Pancreas (tissue), 10 donors: ENCODE measurements around the gene POLR2M. TPM values are rescaled to one million over a fixed set of nuclear protein-coding genes. Genes with fewer than 3 reads are reported as not detected.

ENCODE experiments used
- ATAC-seq, 4 donors: fragments of 200-7000 bp; cut with Tn5 transposase; one replicate each; pipeline versions ENCODE4 v1.8.0 to v1.9.1; 2020; ENCODE audit warnings: mild to moderate bottlenecking in 4 of 4, moderate library complexity in 4 of 4
- DNase-seq, 6 donors: peaks; one replicate each; pipeline ENCODE4 v3.0.0-alpha.2; 2020
- FAIRE-seq: peaks from 2 replicates; lab custom pipeline; 2012; peaks lifted over from hg19 to GRCh38; lab: Jason Lieb, UNC
- H3K27ac ChIP-seq, 4 donors: fragments of 200-600 bp; sonication (generic); 1 replicate in 3 of 4; 2 replicates in 1 of 4; pipeline versions ENCODE4 v1.5.0 to v1.8.0; 2020
- H3K27me3 ChIP-seq, 4 donors: fragments of 200-600 bp; one replicate each; pipeline ENCODE4 v1.8.0; 2021
- H3K36me3 ChIP-seq, 3 donors: fragments of 200-600 bp; sonication (generic) in 1 of 3; one replicate each; pipeline versions ENCODE4 v1.5.0 to v1.8.0; 2020 to 2021
- H3K4me1 ChIP-seq, 3 donors: fragments of 200-600 bp; one replicate each; pipeline ENCODE4 v1.8.0; 2021
- H3K4me3 ChIP-seq, 4 donors: fragments of 200-600 bp; sonication (generic) in 2 of 4; one replicate each; pipeline versions ENCODE4 v1.5.0 to v1.8.0; 2020 to 2021
- H3K9me3 ChIP-seq, 4 donors: fragments of 200-600 bp; one replicate each; pipeline ENCODE4 v1.8.0; 2021
- CTCF ChIP-seq, 4 donors: fragments of 200-600 bp; sonication (generic) in 3 of 4; IDR thresholded peaks; one replicate each; pipeline versions ENCODE4 v1.5.0 to v1.8.0; 2021; ENCODE audit warnings: antibody characterized with exemption in 4 of 4
- WGBS, 2 donors: extraction: QIAGEN DNeasy Blood & Tissue Kit; methylation state at CpG; one replicate each; pipeline ENCODE4 v1.1.7; 2013; 5-methylcytosine and 5-hydroxymethylcytosine counted together
- intact Hi-C, 3 donors: fragments of 100-400 bp; cut with DNase I; formaldehyde crosslinking; loops; one replicate each; pipeline versions ENCODE4 v1.11.1 to v1.14.2; 2022
- polyA plus RNA-seq, 2 donors: library from polyadenylated mRNA; stranded (reverse); fragments of 200-250 nt; gene quantifications; one replicate each; pipeline ENCODE4 v1.2.3, GENCODE V29; 2013
- total RNA-seq, 6 donors: library from RNA; stranded (reverse); fragmentation: NEBNext Ultra II Directional in 4 of 6; extraction: Animal tissue kit (Norgen Biotek cat#: 25700) in 4 of 6; gene quantifications; one replicate each; pipeline versions ENCODE4 v1.2.1 to v1.2.4, GENCODE V29; 2021 to 2023
- donor health status: healthy with polysubstance abuse.
- donor health status: DM: no; HTN: no; CAD: no; lungs with moderate emphysema.
- donor health status: DM: no; HTN: no; CAD: no.
- donor health status: control.
- donor health status: control.
- donor health status: Bipolar disorder and iron deficiency.
- donor health status: DM: yes; HTN: yes; CAD: no.
- donor health status: DM: no; HTN: no; CAD: no.
- donor health status: DM: no; HTN: no; CAD: no.
- donor health status: DM: yes; HTN: yes; CAD: no.

The POLR2M gene
- total and polyA plus RNA-seq, 8 donors: 30.3 to 54.1 (median 40.6) TPM

GRCh38 chr15:57758560-57758959, 52.0 kb downstream of the POLR2M start:
- DNase-seq (no peak), ATAC-seq (no peak), FAIRE-seq (no peak)
- H3K4me1 ChIP-seq: no peaks in the 10 kb centered on the region
- H3K36me3 ChIP-seq: no peaks in the 10 kb centered on the region
- no peaks in the 10 kb centered on the region for H3K9me3 ChIP-seq
- 79% methylated on average over 3 of the region's 3 CpGs for WGBS, 2 donors
- H3K4me3 ChIP-seq: no peak overlapping the region
- intact Hi-C loops: no loop called here
- H3K27ac ChIP-seq: no peak overlapping the region
- TF ChIP-seq CTCF (IDR thresholded peaks at IDR 0.05): no peak
- H3K27me3 ChIP-seq: no peaks in the 10 kb centered on the region

GRCh38 chr15:57761562-57761961, 55.0 kb downstream of the POLR2M start:
- WGBS, 2 donors: 95 to 100% methylated on average over 1 of the region's 1 CpG
- no peak overlapping the region for H3K4me3 ChIP-seq
- DNase-seq: no peak
- H3K27me3 ChIP-seq: no peaks in the 10 kb centered on the region
- no peak for TF ChIP-seq CTCF (IDR thresholded peaks at IDR 0.05)
- no peaks in the 10 kb centered on the region for H3K4me1 ChIP-seq
- intact Hi-C loops: loop anchor here in 1 of 3 donors (10.0 kb wide), 1 partner anchor 93 kb away; no protein-coding TSS in a partner anchor
- no peak for ATAC-seq
- no peak for FAIRE-seq
- no peaks in the 10 kb centered on the region for H3K36me3 ChIP-seq
- H3K9me3 ChIP-seq: no peaks in the 10 kb centered on the region
- H3K27ac ChIP-seq: no peak overlapping the region

GRCh38 chr15:57762302-57762701, 55.8 kb downstream of the POLR2M start:
- H3K4me1 ChIP-seq: no peaks in the 10 kb centered on the region
- H3K36me3 ChIP-seq: no peaks in the 10 kb centered on the region
- no peak for DNase-seq
- intact Hi-C loops: loop anchor here in 1 of 3 donors (10.0 kb wide), 1 partner anchor 92 kb away; no protein-coding TSS in a partner anchor
- no peak for ATAC-seq
- H3K27me3 ChIP-seq: no peaks in the 10 kb centered on the region
- H3K9me3 ChIP-seq: no peaks in the 10 kb centered on the region
- 91 to 96% methylated on average over 4 of the region's 4 CpGs for WGBS, 2 donors
- FAIRE-seq: no peak
- H3K27ac ChIP-seq: no peak overlapping the region
- H3K4me3 ChIP-seq: no peak overlapping the region
- TF ChIP-seq CTCF (IDR thresholded peaks at IDR 0.05): no peak

- H3K4me3 ChIP-seq: no peak overlapping the region
- no peaks in the 10 kb centered on the region for H3K27me3 ChIP-seq
- intact Hi-C loops: loop anchor here in 1 of 3 donors (10.0 kb wide), 1 partner anchor 91 kb away; no protein-coding TSS in a partner anchor
- H3K27ac ChIP-seq: no peak overlapping the region
- ATAC-seq (no peak), FAIRE-seq (no peak), DNase-seq (no peak)
- WGBS, 2 donors: 79 to 84% methylated on average over 5 of the region's 5 CpGs
- TF ChIP-seq CTCF (IDR thresholded peaks at IDR 0.05): no peak
- no peaks in the 10 kb centered on the region for H3K4me1 ChIP-seq
- H3K36me3 ChIP-seq: no peaks in the 10 kb centered on the region
- no peaks in the 10 kb centered on the region for H3K9me3 ChIP-seq
Measured at GRCh38 chr15:57763176-57763964, 56.9 kb downstream of the POLR2M start.

Other genes starting within 250 kb of the POLR2M start
- gene MYZAP, start 114.8 kb upstream of the POLR2M start, total RNA-seq: 10 to 100 TPM in 3 of 6 donors, 1 to 10 TPM in 3; 6.7 to 13.4 (median 9.7) TPM
- 10 to 100 TPM in 1 of 2 donors, 1 to 10 TPM in 1; 5.4 to 10.0 TPM for gene MYZAP, start 114.8 kb upstream of the POLR2M start, polyA plus RNA-seq